ENCODE measurements around the gene PLAAT2. TPM values are rescaled to one million over a fixed set of nuclear protein-coding genes. Genes with fewer than 3 reads are reported as not detected.
"Not testable (repeated sequence)": the region's sequence is repeated elsewhere in the genome, so short reads cannot be mapped to it uniquely, and the experiment has no call there.

PLAAT2 gene
- total and polyA plus RNA-seq, 2 experiments from 2014 or later, result 0.77 to 1.9 TPM

GRCh38 chr11:63586451-63587166 is 23.4 kb upstream of the PLAAT2 start:
- Histone ChIP-seq H4K20me1 (ENCODE audit: insufficient read depth, poor library complexity, severe bottlenecking) (no peaks in the 10 kb centered on the region), H3K9me3 (ENCODE audit: low read depth) (no peaks in the 10 kb centered on the region), H3K79me2 (no peaks in the 10 kb centered on the region), H3K4me2 (no peak overlapping the region), H3K27me3 (no peaks in the 10 kb centered on the region), H3K4me3 (no peak overlapping the region), H2AFZ (no peak overlapping the region), H3K36me3 (replicated peaks; ENCODE audit: insufficient read depth, low read depth) (no peaks in the 10 kb centered on the region), H3K4me1 (ENCODE audit: insufficient read depth) (no peaks in the 10 kb centered on the region), H3K27ac (no peak overlapping the region), H3K9me2 (replicated peaks; ENCODE audit: insufficient read depth) (no peaks in the 10 kb centered on the region)
- DNase-seq (ENCODE audit: low spot score), result no peak
- no peak for TF ChIP-seq EZH2 (IDR thresholded peaks at IDR 0.05; ENCODE audit: borderline replicate concordance)
- TF ChIP-seq EZH2phosphoT487 (IDR thresholded peaks at IDR 0.05; ENCODE audit: low read depth, severe bottlenecking, unreplicated experiment), result no peak
- no peak for TF ChIP-seq CTCF (IDR thresholded peaks at IDR 0.05; ENCODE audit: poor library complexity)
- 89% methylated on average over 6 of the region's 6 CpGs for WGBS (ENCODE audit: low lambda C conversion rate, missing lambda C conversion rate)

- no peak overlapping the region for H3K4me2 ChIP-seq
- H3K27ac ChIP-seq, result no peak overlapping the region
- no peaks in the 10 kb centered on the region for H3K79me2 ChIP-seq
- H3K9me3 ChIP-seq (ENCODE audit: low read depth), result no peaks in the 10 kb centered on the region
- H3K27me3 ChIP-seq, result no peaks in the 10 kb centered on the region
- H4K20me1 ChIP-seq (ENCODE audit: insufficient read depth, poor library complexity, severe bottlenecking), result no peaks in the 10 kb centered on the region
- H2AFZ ChIP-seq, result no peak overlapping the region
- H3K36me3 ChIP-seq (replicated peaks; ENCODE audit: insufficient read depth, low read depth), result no peaks in the 10 kb centered on the region
- DNase-seq (ENCODE audit: low spot score), result no peak
- no peaks in the 10 kb centered on the region for H3K4me1 ChIP-seq (ENCODE audit: insufficient read depth)
- no peak overlapping the region for H3K4me3 ChIP-seq
- no peaks in the 10 kb centered on the region for H3K9me2 ChIP-seq (replicated peaks; ENCODE audit: insufficient read depth)
- TF ChIP-seq CTCF (IDR thresholded peaks at IDR 0.05; ENCODE audit: poor library complexity) (no peak), EZH2 (IDR thresholded peaks at IDR 0.05; ENCODE audit: borderline replicate concordance) (no peak), EZH2phosphoT487 (IDR thresholded peaks at IDR 0.05; ENCODE audit: low read depth, severe bottlenecking, unreplicated experiment) (no peak)
Measured at GRCh38 chr11:63583357-63583677, 20.1 kb upstream of the PLAAT2 start.

GRCh38 chr11:63581224-63581623 is 18.0 kb upstream of the PLAAT2 start:
- WGBS (ENCODE audit: low lambda C conversion rate, missing lambda C conversion rate), result 62% methylated on average over 7 of the region's 7 CpGs
- not testable (repeated sequence) for H3K27me3 ChIP-seq; H3K36me3 ChIP-seq (replicated peaks; ENCODE audit: insufficient read depth, low read depth)

GRCh38 chr11:63578882-63579281 is 15.7 kb upstream of the PLAAT2 start:
- H3K9me2 ChIP-seq (replicated peaks; ENCODE audit: insufficient read depth); H3K27me3 ChIP-seq; H3K79me2 ChIP-seq; H3K4me3 ChIP-seq; H2AFZ ChIP-seq; H3K4me2 ChIP-seq; DNase-seq (ENCODE audit: low spot score); H3K27ac ChIP-seq; H3K36me3 ChIP-seq (replicated peaks; ENCODE audit: insufficient read depth, low read depth); H3K9me3 ChIP-seq (ENCODE audit: low read depth); H4K20me1 ChIP-seq (ENCODE audit: insufficient read depth, poor library complexity, severe bottlenecking): not testable (repeated sequence)
- peaks cover 15% of the 10 kb centered on the region for H3K4me1 ChIP-seq (ENCODE audit: insufficient read depth)
- 89% methylated on average over 3 of the region's 3 CpGs for WGBS (ENCODE audit: low lambda C conversion rate, missing lambda C conversion rate)

More at GRCh38 chr11:63581224-63581623, 18.0 kb upstream of the PLAAT2 start:
- not testable (repeated sequence) for H4K20me1 ChIP-seq (ENCODE audit: insufficient read depth, poor library complexity, severe bottlenecking); H3K9me3 ChIP-seq (ENCODE audit: low read depth); H3K4me3 ChIP-seq; DNase-seq (ENCODE audit: low spot score); H3K79me2 ChIP-seq; H3K9me2 ChIP-seq (replicated peaks; ENCODE audit: insufficient read depth); H3K27ac ChIP-seq; H3K4me1 ChIP-seq (ENCODE audit: insufficient read depth); H3K4me2 ChIP-seq; H2AFZ ChIP-seq

Measured in hepatocyte (in vitro differentiated cells).